KMS-11 (cell line): ENCODE measurements around the gene GABPA.
A peak's percentile ranks its signal among the peaks of the same experiment; 100 is the strongest.

Experiments used
- H2AFZ ChIP-seq: fragments of 200-600 bp; sonication (generic); 2 replicates; pipeline ENCODE4 v1.6.1; 2016; ENCODE audit warnings: antibody characterized with exemption, mixed run types, low read depth
- H3K27ac ChIP-seq: fragments of 200-600 bp; sonication (generic); 2 replicates; pipeline ENCODE4 v1.6.1; 2016; ENCODE audit warnings: mild to moderate bottlenecking, mixed run types
- H3K27me3 ChIP-seq: fragments of 200-600 bp; sonication (generic); 2 replicates; pipeline ENCODE4 v1.6.1; 2017; ENCODE audit warnings: mild to moderate bottlenecking, low read depth, mixed run types, moderate library complexity; ENCODE audit not compliant: insufficient read depth
- H3K36me3 ChIP-seq: fragments of 200-600 bp; sonication (generic); 2 replicates; pipeline ENCODE4 v1.6.1; 2017; ENCODE audit warnings: mild to moderate bottlenecking, mixed run types; ENCODE audit not compliant: insufficient read depth
- H3K4me1 ChIP-seq: fragments of 200-600 bp; sonication (generic); 2 replicates; pipeline ENCODE4 v1.6.1; 2016; ENCODE audit warnings: mild to moderate bottlenecking, low read depth, mixed run types; ENCODE audit not compliant: poor library complexity, severe bottlenecking
- H3K4me2 ChIP-seq: fragments of 200-600 bp; sonication (generic); 2 replicates; pipeline ENCODE4 v1.7.0; 2016; ENCODE audit warnings: mild to moderate bottlenecking, mixed run types
- H3K4me3 ChIP-seq: fragments of 200-600 bp; sonication (generic); IDR thresholded peaks from 2 replicates; pipeline ENCODE4 v1.6.1; 2017; ENCODE audit warnings: low read depth, low read length, mixed read lengths; ENCODE audit not compliant: insufficient read depth
- H3K79me2 ChIP-seq: fragments of 200-600 bp; sonication (generic); 2 replicates; pipeline ENCODE4 v1.6.1; 2016; ENCODE audit warnings: low read depth, mixed run types; ENCODE audit not compliant: insufficient read depth
- H3K9ac ChIP-seq: fragments of 200-600 bp; sonication (generic); 2 replicates; pipeline ENCODE4 v1.6.1; 2016; ENCODE audit warnings: mild to moderate bottlenecking, mixed run types
- H4K20me1 ChIP-seq: fragments of 200-600 bp; sonication (generic); 2 replicates; pipeline ENCODE4 v1.6.1; 2016; ENCODE audit warnings: mild to moderate bottlenecking, mixed run types; ENCODE audit not compliant: insufficient read depth
- TF ChIP-seq, protein P1 (sequence below): fragments of 200-600 bp; sonication (generic); conservative IDR thresholded peaks from 2 replicates; pipeline ENCODE4 v1.6.1; 2017; ENCODE audit warnings: low read depth, mild to moderate bottlenecking, antibody characterized with exemption, low read length, moderate library complexity, mixed read lengths

GABPA gene

GRCh38 chr21:25750085-25750484, 15.3 kb downstream of the GABPA start:
- no peaks in the 10 kb centered on the region for H3K36me3 ChIP-seq
- H3K9ac ChIP-seq = no peak overlapping the region
- H4K20me1 ChIP-seq = no peaks in the 10 kb centered on the region
- H3K4me1 ChIP-seq = no peaks in the 10 kb centered on the region
- H3K4me3 ChIP-seq = no peak overlapping the region
- TF ChIP-seq, protein P1, sequence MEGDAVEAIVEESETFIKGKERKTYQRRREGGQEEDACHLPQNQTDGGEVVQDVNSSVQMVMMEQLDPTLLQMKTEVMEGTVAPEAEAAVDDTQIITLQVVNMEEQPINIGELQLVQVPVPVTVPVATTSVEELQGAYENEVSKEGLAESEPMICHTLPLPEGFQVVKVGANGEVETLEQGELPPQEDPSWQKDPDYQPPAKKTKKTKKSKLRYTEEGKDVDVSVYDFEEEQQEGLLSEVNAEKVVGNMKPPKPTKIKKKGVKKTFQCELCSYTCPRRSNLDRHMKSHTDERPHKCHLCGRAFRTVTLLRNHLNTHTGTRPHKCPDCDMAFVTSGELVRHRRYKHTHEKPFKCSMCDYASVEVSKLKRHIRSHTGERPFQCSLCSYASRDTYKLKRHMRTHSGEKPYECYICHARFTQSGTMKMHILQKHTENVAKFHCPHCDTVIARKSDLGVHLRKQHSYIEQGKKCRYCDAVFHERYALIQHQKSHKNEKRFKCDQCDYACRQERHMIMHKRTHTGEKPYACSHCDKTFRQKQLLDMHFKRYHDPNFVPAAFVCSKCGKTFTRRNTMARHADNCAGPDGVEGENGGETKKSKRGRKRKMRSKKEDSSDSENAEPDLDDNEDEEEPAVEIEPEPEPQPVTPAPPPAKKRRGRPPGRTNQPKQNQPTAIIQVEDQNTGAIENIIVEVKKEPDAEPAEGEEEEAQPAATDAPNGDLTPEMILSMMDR = no peak
- no peak overlapping the region for H3K4me2 ChIP-seq
- H3K27me3 ChIP-seq = no peaks in the 10 kb centered on the region
- no peaks in the 10 kb centered on the region for H3K79me2 ChIP-seq
- no peak overlapping the region for H2AFZ ChIP-seq
- H3K27ac ChIP-seq = no peak overlapping the region

DNA sequence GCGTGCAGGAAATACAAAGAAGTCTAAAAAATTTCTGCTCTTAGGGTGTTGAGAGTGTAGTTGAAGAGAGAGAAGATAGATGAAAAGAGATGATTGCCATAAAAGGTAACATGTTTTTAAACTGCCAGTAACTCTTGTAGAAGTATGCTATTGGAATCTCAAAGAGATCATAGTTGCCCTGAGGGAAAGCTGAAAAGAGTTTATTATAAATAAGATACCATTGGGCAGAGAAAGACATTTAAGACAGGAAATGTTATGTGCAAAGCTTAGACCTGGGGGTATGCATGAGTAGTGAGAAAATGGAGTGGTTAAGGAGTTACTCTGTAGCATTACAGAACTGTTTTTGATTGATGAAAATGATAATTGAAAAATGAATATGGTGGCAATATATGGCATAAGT, 17.6 kb downstream of the GABPA start:
- Histone ChIP-seq H3K27me3 (no peaks in the 10 kb centered on the region), H3K4me2 (no peak overlapping the region), H4K20me1 (no peaks in the 10 kb centered on the region), H3K36me3 (no peaks in the 10 kb centered on the region), H3K79me2 (no peaks in the 10 kb centered on the region), H3K27ac (no peak overlapping the region), H3K9ac (no peak overlapping the region), H3K4me1 (peaks cover 19% of the 10 kb centered on the region), H2AFZ (no peak overlapping the region), H3K4me3 (no peak overlapping the region)
- TF ChIP-seq, protein P1 = no peak

GRCh38 chr21:25756190-25756932, 21.6 kb downstream of the GABPA start:
- H3K27me3 ChIP-seq = no peaks in the 10 kb centered on the region
- no peaks in the 10 kb centered on the region; the same call in 1 of the 2 replicates for H3K36me3 ChIP-seq

GRCh38 chr21:25757531-25757930, 22.8 kb downstream of the GABPA start:
- Histone ChIP-seq H3K79me2 (no peaks in the 10 kb centered on the region), H3K36me3 (peaks cover 6% of the 10 kb centered on the region; the same call in 1 of the 2 replicates), H3K27ac (no peak overlapping the region), H3K4me2 (peak overlapping the region; percentile 36; the same call in 1 of the 2 replicates), H3K4me1 (peaks cover 19% of the 10 kb centered on the region), H3K9ac (no peak overlapping the region), H3K4me3 (no peak overlapping the region), H4K20me1 (no peaks in the 10 kb centered on the region), H3K27me3 (no peaks in the 10 kb centered on the region), H2AFZ (no peak overlapping the region)
- TF ChIP-seq, protein P1 = no peak

More at GRCh38 chr21:25756190-25756932, 21.6 kb downstream of the GABPA start:
- no peak overlapping the region for H2AFZ ChIP-seq
- peak overlapping the region; percentile 36 for H3K4me2 ChIP-seq
- no peaks in the 10 kb centered on the region for H4K20me1 ChIP-seq
- peaks cover 19% of the 10 kb centered on the region for H3K4me1 ChIP-seq
- TF ChIP-seq, protein P1 = no peak
- no peak overlapping the region; the same call in 1 of the 2 replicates for H3K9ac ChIP-seq
- H3K27ac ChIP-seq = peak overlapping the region; percentile 14; the same call in 1 of the 2 replicates
- no peaks in the 10 kb centered on the region for H3K79me2 ChIP-seq
- H3K4me3 ChIP-seq = no peak overlapping the region
